ENCODE measurements around the gene ELL2.

Gene ELL2

GRCh38 chr5:95961617-95962474 is at the start of gene ELL2:
ELL2 (minus strand) TSS chr5:95961851; CDS start chr5:95961721, 130 bp downstream.
- peak within 1 kb of the TSS; percentile 97 for H3K27ac Mint-ChIP-seq
- peaks cover 48% of the 10 kb centered on the region for H3K4me1 Mint-ChIP-seq
- H3K9me3 Mint-ChIP-seq, result no peaks in the 10 kb centered on the region

DNA sequence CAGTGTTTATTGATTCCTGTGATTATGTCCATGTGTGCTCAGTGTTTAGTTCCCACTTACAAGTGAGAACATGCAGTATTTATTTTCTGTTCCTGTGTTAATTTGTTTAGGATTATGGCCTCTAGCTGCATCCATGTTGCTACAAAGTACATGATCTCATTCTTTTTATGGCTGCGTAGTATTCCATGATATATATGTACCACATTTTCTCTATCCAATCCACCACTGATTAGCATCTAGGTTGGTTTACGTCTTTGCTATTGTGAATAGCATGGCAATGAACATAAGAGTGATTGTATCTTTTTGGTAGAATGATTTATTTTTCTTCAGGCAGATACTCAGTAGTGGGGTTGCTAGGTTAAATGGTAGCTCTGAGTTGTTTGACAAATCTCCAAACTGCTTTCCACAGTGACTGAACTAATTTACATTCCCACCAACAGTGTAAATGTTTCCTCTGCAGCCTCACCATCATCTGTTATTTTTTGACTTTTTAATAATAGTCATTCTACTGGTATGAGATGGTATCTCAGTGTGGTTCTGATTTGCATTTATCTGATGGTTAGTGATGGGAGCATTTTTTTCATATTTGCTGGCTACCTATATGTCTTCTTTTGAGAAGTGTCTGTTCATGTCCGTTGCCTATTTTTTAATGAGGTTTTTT is 47.5 kb upstream of the ELL2 start:
- Mint-ChIP-seq H3K27me3 (no peaks in the 10 kb centered on the region), H3K27ac (no peak overlapping the region), H3K36me3 (peaks cover 2% of the 10 kb centered on the region), H3K4me1 (no peaks in the 10 kb centered on the region), H3K4me3 (no peak overlapping the region), H3K9me3 (peaks cover 4% of the 10 kb centered on the region)

More at GRCh38 chr5:95961617-95962474, at the start of gene ELL2:
- H3K4me3 Mint-ChIP-seq, result peak within 1 kb of the TSS; percentile 98
- H3K36me3 Mint-ChIP-seq, result no peaks in the 10 kb centered on the region
- no peaks in the 10 kb centered on the region for H3K27me3 Mint-ChIP-seq

DNA sequence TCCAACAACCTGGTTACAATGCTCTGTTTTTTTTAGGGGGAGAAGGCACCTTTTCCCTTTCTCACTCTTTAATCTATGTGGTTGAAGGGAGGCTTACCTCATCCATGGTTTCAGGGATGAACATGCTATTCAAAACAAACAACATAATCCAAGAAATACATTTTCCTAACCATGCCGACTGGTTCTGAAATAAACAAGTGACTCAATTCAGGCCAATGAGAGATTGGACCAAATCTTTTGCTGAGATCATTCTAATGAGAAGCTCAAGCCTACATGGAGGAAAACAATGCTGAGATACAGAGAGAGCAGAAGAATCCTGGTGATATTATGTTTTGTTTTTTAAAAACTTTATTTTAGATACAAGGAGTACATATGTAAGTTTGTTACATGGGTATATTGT is 46.8 kb upstream of the ELL2 start:
- peaks cover 4% of the 10 kb centered on the region for H3K9me3 Mint-ChIP-seq

GRCh38 chr5:96007051-96007450 is 45.4 kb upstream of the ELL2 start:
- Mint-ChIP-seq H3K27me3 (no peaks in the 10 kb centered on the region), H3K27ac (no peak overlapping the region), H3K9me3 (no peaks in the 10 kb centered on the region), H3K36me3 (peaks cover 2% of the 10 kb centered on the region), H3K4me1 (no peaks in the 10 kb centered on the region), H3K4me3 (no peak overlapping the region)

More for the DNA sequence above, 46.8 kb upstream of the ELL2 start:
- Mint-ChIP-seq H3K4me1 (no peaks in the 10 kb centered on the region), H3K27ac (no peak overlapping the region), H3K36me3 (peaks cover 2% of the 10 kb centered on the region), H3K27me3 (no peaks in the 10 kb centered on the region), H3K4me3 (no peak overlapping the region)

GRCh38 chr5:96006291-96006690 is 44.6 kb upstream of the ELL2 start:
- no peaks in the 10 kb centered on the region for H3K27me3 Mint-ChIP-seq

GRCh38 chr5:96004754-96005153 is 43.1 kb upstream of the ELL2 start:
- peaks cover 1% of the 10 kb centered on the region for H3K27me3 Mint-ChIP-seq
- no peak overlapping the region for H3K4me3 Mint-ChIP-seq
- peaks cover 2% of the 10 kb centered on the region for H3K36me3 Mint-ChIP-seq
- H3K4me1 Mint-ChIP-seq, result no peaks in the 10 kb centered on the region
- H3K9me3 Mint-ChIP-seq, result no peaks in the 10 kb centered on the region
- H3K27ac Mint-ChIP-seq, result no peak overlapping the region

More at GRCh38 chr5:96006291-96006690, 44.6 kb upstream of the ELL2 start:
- Mint-ChIP-seq H3K36me3 (peaks cover 2% of the 10 kb centered on the region), H3K4me1 (no peaks in the 10 kb centered on the region), H3K27ac (no peak overlapping the region), H3K9me3 (no peaks in the 10 kb centered on the region), H3K4me3 (no peak overlapping the region)

- Mint-ChIP-seq H3K4me3 (no peak overlapping the region), H3K27ac (no peak overlapping the region), H3K27me3 (peaks cover 1% of the 10 kb centered on the region), H3K9me3 (no peaks in the 10 kb centered on the region), H3K4me1 (no peaks in the 10 kb centered on the region), H3K36me3 (no peaks in the 10 kb centered on the region)
These were observed 42.4 kb upstream of the ELL2 start for GRCh38 chr5:96004087-96004486.

GRCh38 chr5:96001262-96001661 is 39.6 kb upstream of the ELL2 start:
- H3K36me3 Mint-ChIP-seq, result no peaks in the 10 kb centered on the region
- H3K27me3 Mint-ChIP-seq, result peaks cover 1% of the 10 kb centered on the region
- no peak overlapping the region for H3K27ac Mint-ChIP-seq
- no peaks in the 10 kb centered on the region for H3K9me3 Mint-ChIP-seq
- no peaks in the 10 kb centered on the region for H3K4me1 Mint-ChIP-seq
- no peak overlapping the region for H3K4me3 Mint-ChIP-seq

DNA sequence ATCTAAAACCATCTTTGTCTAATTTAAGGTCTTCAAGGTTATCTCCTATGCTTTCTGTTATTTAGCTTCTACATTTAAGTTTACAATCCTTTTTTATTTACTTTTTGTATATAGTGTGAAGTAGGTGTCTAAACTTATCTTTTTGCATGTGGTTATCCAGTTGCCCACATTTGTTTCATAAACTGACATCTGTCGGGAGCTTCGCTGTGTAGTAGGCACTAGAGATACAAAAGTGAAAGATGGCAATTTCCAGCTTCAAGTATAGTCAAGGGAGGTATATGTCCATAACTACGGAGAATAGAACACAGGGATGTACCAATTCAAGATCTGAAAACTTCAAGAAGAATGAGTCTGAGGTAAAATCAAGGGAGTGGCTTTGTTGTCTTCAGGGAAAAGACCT is 38.7 kb upstream of the ELL2 start:
- no peak overlapping the region for H3K4me3 Mint-ChIP-seq
- no peak overlapping the region for H3K27ac Mint-ChIP-seq
- H3K9me3 Mint-ChIP-seq, result no peaks in the 10 kb centered on the region
- no peaks in the 10 kb centered on the region for H3K36me3 Mint-ChIP-seq
- H3K27me3 Mint-ChIP-seq, result peaks cover 1% of the 10 kb centered on the region
- H3K4me1 Mint-ChIP-seq, result no peaks in the 10 kb centered on the region

- no peak overlapping the region for H3K27ac Mint-ChIP-seq
- no peaks in the 10 kb centered on the region for H3K36me3 Mint-ChIP-seq
- peaks cover 1% of the 10 kb centered on the region for H3K27me3 Mint-ChIP-seq
- no peak overlapping the region for H3K4me3 Mint-ChIP-seq
- no peaks in the 10 kb centered on the region for H3K4me1 Mint-ChIP-seq
- H3K9me3 Mint-ChIP-seq, result no peaks in the 10 kb centered on the region
These were observed 35.5 kb upstream of the ELL2 start for GRCh38 chr5:95996904-95997723.

DNA sequence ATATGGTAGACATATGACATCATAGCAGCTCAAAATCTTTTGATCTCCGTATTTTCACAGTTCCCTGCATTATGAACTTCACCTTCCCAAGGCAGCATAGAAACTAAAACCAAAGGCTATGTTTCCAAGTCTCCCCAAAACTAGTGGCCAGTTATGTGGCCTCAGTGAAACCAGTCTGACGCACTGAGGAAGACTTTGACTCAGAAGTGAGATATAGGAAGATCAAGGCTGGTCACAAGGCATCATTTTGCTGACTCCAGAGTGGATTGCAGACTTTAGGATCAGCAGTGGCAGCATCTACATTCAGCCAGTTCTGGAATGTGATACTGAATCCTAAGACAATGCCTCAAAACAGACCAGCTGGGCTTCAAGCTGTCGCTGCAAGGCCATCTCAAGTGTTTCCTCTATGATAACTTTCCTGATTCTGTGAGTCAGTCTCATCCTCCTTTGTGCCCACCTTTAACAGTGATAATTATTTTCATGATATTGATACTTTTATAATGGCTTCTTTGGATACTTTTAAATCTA is 34.4 kb upstream of the ELL2 start:
- Mint-ChIP-seq H3K36me3 (no peaks in the 10 kb centered on the region), H3K4me3 (no peak overlapping the region), H3K9me3 (no peaks in the 10 kb centered on the region), H3K4me1 (no peaks in the 10 kb centered on the region), H3K27me3 (peaks cover 1% of the 10 kb centered on the region), H3K27ac (no peak overlapping the region)

DNA sequence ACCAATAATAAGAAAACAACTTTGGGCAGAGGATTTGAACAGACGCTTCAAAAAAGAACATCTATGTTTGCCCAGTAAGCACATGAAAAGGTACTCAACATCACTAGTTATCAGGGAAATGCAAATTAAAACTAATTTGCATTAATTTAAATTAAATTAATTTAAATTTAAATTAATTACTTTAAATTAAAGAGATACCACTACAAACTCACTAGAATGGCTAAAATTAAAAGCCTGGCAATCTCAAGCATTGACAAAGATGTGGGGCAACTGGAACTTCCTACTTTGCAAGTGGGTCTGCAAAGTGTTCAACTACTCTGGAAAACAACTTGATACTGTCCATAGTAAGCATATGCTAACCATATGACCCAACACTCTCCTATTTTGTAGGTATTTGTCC is 32.1 kb upstream of the ELL2 start:
- no peak overlapping the region for H3K4me3 Mint-ChIP-seq
- no peak overlapping the region for H3K27ac Mint-ChIP-seq
- H3K4me1 Mint-ChIP-seq, result no peaks in the 10 kb centered on the region
- no peaks in the 10 kb centered on the region for H3K27me3 Mint-ChIP-seq
- no peaks in the 10 kb centered on the region for H3K36me3 Mint-ChIP-seq
- H3K9me3 Mint-ChIP-seq, result no peaks in the 10 kb centered on the region

DNA sequence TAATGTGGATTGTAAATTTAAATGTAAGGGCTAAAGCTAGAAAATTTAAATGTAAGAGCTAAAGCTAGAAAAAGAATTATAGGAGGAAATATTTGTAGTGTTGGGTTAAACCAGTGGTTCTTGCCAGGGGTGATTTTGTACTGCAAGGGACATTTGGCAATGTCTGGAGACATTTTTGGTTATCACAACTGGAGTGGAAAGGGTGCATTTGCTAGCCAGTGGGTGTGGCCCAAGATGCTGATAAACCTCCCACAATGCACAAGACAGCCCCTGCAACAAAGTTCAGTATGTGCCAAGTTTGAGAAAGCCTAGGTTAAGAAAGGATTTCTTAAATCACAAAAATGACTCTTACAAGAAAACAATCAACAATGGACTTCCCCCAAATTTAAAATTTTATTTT is 31.6 kb upstream of the ELL2 start:
- Mint-ChIP-seq H3K27ac (no peak overlapping the region), H3K4me1 (no peaks in the 10 kb centered on the region), H3K9me3 (no peaks in the 10 kb centered on the region), H3K4me3 (no peak overlapping the region), H3K27me3 (no peaks in the 10 kb centered on the region), H3K36me3 (no peaks in the 10 kb centered on the region)

GRCh38 chr5:95989283-95990048 is 27.8 kb upstream of the ELL2 start:
- Mint-ChIP-seq H3K4me3 (no peak overlapping the region), H3K4me1 (no peaks in the 10 kb centered on the region), H3K27me3 (no peaks in the 10 kb centered on the region), H3K9me3 (no peaks in the 10 kb centered on the region), H3K27ac (no peak overlapping the region), H3K36me3 (no peaks in the 10 kb centered on the region)

- Mint-ChIP-seq H3K27me3 (no peaks in the 10 kb centered on the region), H3K27ac (no peak overlapping the region), H3K36me3 (no peaks in the 10 kb centered on the region), H3K9me3 (no peaks in the 10 kb centered on the region), H3K4me1 (no peaks in the 10 kb centered on the region), H3K4me3 (no peak overlapping the region)
These were observed 27.2 kb upstream of the ELL2 start for GRCh38 chr5:95988877-95989276.
